Measurements from ENCODE around the gene ADAMTS17. TPM values are rescaled to one million over a fixed set of nuclear protein-coding genes. Genes with fewer than 3 reads are reported as not detected.

The ADAMTS17 gene
- total RNA-seq, 4 donors from 2014 or later = 5.0 to 16.2 (median 11.6) TPM

DNA sequence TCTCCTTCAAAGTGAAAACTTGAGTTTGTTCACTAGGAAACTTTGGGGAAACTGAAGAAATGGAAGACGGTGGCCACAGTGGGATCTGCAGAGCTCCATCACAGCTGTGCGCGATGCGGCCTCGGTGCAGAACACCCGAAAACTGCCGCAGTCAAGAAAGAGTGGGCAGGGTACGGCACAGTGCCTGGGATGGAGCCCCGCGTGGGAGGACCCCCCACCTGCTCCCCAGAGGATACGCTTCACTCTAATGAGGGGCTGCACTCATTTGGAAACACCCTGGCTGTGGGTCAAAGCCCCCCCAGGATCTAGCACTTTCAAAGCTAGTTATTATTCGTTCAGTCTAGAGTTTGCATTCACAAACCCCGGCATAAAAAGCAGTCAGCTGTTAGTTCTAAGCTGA lies 9.5 kb downstream of the ADAMTS17 start:
- Histone ChIP-seq H3K9me3 (no peaks in the 10 kb centered on the region), H3K27ac (no peak overlapping the region), H3K4me1 (no peaks in the 10 kb centered on the region), H3K36me3 (peaks cover 0 to 14% of the 10 kb centered on the region in 2 donors), H3K4me3 (no peak overlapping the region), H3K27me3 (no peaks in the 10 kb centered on the region)
- ATAC-seq = no peak
- TF ChIP-seq, protein P1, sequence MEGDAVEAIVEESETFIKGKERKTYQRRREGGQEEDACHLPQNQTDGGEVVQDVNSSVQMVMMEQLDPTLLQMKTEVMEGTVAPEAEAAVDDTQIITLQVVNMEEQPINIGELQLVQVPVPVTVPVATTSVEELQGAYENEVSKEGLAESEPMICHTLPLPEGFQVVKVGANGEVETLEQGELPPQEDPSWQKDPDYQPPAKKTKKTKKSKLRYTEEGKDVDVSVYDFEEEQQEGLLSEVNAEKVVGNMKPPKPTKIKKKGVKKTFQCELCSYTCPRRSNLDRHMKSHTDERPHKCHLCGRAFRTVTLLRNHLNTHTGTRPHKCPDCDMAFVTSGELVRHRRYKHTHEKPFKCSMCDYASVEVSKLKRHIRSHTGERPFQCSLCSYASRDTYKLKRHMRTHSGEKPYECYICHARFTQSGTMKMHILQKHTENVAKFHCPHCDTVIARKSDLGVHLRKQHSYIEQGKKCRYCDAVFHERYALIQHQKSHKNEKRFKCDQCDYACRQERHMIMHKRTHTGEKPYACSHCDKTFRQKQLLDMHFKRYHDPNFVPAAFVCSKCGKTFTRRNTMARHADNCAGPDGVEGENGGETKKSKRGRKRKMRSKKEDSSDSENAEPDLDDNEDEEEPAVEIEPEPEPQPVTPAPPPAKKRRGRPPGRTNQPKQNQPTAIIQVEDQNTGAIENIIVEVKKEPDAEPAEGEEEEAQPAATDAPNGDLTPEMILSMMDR (IDR thresholded peaks at IDR 0.05 in 4 of 5, conservative IDR thresholded peaks at IDR 0.05 in 1 of 5) = no peak
- TF ChIP-seq POLR2A (IDR thresholded peaks at IDR 0.05) = no peak
- in situ Hi-C loops (cut with MboI; ENCODE audit: low sequenced_read_pairs in 4 of 4) = loop anchor here in 3 of 4 donors (10.0 kb wide), 1 partner anchor 397 kb away; no protein-coding TSS in a partner anchor
- intact Hi-C loops (cut with DNase I; ENCODE audit: low total_unique reads) = no loop called here
- DNase-seq = no peak

DNA sequence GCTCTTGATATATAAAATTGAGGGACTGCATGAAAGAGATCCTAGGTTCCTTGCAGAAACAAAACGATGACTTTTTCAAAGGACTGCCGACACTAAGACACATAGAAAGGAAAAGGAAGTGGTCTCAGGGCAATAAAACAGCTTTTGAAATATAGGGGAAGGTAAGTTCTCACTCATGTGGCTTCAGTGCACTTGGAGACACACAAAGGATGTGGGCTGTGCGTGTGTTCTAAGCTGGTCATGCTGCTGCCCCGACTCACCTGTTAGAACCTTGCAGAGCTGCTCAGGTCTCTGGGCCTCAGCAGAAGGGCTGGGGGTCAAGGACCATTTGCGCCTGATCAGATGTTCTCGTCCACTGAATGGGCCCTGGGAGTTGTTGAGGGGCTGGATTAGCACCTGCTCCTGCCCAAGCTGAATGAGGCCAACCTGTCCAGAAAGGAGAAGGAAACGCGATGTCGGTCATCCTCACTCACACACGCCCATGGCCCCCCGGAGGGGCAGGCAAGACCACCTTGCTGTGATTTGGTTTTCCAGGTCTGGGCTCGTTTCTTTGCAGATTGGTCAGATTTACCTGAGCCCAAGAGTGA lies 11.1 kb downstream of the ADAMTS17 start:
- Histone ChIP-seq H3K4me3 (no peak overlapping the region), H3K9me3 (no peaks in the 10 kb centered on the region), H3K27ac (no peak overlapping the region), H3K27me3 (no peaks in the 10 kb centered on the region), H3K36me3 (peaks cover 0 to 28% of the 10 kb centered on the region in 2 donors), H3K4me1 (no peaks in the 10 kb centered on the region)
- intact Hi-C loops (cut with DNase I; ENCODE audit: low total_unique reads) = no loop called here
- DNase-seq = no peak
- no peak for ATAC-seq
- in situ Hi-C loops (cut with MboI; ENCODE audit: low sequenced_read_pairs in 4 of 4) = loop anchor here in 3 of 4 donors (10.0 kb wide), 1 partner anchor 396 kb away; no protein-coding TSS in a partner anchor
- TF ChIP-seq POLR2A (IDR thresholded peaks at IDR 0.05) = no peak
- TF ChIP-seq, protein P1 (IDR thresholded peaks at IDR 0.05 in 4 of 5, conservative IDR thresholded peaks at IDR 0.05 in 1 of 5) = no peak

DNA sequence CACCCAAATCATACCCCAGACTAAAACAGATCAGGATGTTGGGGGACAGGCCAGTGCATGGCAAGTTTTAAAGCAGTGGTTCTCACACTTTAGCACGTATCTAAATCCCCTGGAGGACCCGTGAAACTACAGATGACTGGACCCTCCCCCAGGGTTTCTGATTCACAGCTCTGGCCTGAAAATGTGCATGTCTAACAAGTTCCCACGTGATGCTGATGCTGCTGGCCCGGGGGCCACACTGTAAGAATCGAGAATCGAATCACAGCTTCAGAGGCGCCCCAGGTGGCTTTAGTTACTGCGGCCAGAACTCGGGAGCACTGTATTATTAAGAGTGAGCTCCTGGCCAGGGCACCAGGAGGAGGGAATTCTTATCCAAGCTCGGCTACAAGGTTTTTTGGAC lies 11.6 kb downstream of the ADAMTS17 start:
- no peak for DNase-seq
- Histone ChIP-seq H3K36me3 (peaks cover 0 to 32% of the 10 kb centered on the region in 2 donors), H3K4me3 (no peak overlapping the region), H3K27ac (no peak overlapping the region), H3K4me1 (no peaks in the 10 kb centered on the region), H3K27me3 (no peaks in the 10 kb centered on the region), H3K9me3 (no peaks in the 10 kb centered on the region)
- in situ Hi-C loops (cut with MboI; ENCODE audit: low sequenced_read_pairs in 4 of 4) = loop anchor here in 3 of 4 donors (10.0 kb wide), 1 partner anchor 395 kb away; no protein-coding TSS in a partner anchor
- ATAC-seq = no peak
- no peak for TF ChIP-seq POLR2A (IDR thresholded peaks at IDR 0.05)
- TF ChIP-seq, protein P1 (IDR thresholded peaks at IDR 0.05 in 4 of 5, conservative IDR thresholded peaks at IDR 0.05 in 1 of 5) = no peak
- intact Hi-C loops (cut with DNase I; ENCODE audit: low total_unique reads) = no loop called here

DNA sequence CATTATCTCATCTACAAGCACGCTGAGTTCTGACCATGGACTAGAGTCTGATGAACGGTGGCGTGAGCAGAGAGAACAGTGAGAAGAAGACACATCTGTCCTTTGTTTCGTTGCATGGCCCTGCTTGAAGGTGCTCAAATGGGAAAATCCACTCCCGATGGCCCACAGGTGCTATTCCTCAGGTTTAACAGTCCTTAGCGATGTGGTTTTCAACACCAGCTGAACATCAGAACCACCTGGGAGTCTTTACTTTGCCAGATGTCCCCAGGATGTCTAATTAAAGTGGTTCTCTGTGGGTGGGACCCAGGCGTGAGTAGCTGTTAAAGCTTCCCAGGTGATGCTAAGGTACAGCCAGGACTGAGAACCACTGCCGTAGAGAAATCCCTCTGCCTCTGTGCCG lies 13.0 kb downstream of the ADAMTS17 start:
- TF ChIP-seq, protein P1 (IDR thresholded peaks at IDR 0.05 in 4 of 5, conservative IDR thresholded peaks at IDR 0.05 in 1 of 5) = no peak
- no peak for TF ChIP-seq POLR2A (IDR thresholded peaks at IDR 0.05)
- no peak for DNase-seq
- Histone ChIP-seq H3K4me3 (no peak overlapping the region), H3K4me1 (no peaks in the 10 kb centered on the region), H3K27me3 (no peaks in the 10 kb centered on the region), H3K36me3 (peaks cover 0 to 36% of the 10 kb centered on the region in 2 donors), H3K27ac (no peak overlapping the region), H3K9me3 (no peaks in the 10 kb centered on the region)
- intact Hi-C loops (cut with DNase I; ENCODE audit: low total_unique reads) = no loop called here
- in situ Hi-C loops (cut with MboI; ENCODE audit: low sequenced_read_pairs in 4 of 4) = no loop called here
- no peak for ATAC-seq
